ENCODE results near the gene SHISA4.
A peak's percentile ranks its signal among the peaks of the same experiment; 100 is the strongest.

DNA sequence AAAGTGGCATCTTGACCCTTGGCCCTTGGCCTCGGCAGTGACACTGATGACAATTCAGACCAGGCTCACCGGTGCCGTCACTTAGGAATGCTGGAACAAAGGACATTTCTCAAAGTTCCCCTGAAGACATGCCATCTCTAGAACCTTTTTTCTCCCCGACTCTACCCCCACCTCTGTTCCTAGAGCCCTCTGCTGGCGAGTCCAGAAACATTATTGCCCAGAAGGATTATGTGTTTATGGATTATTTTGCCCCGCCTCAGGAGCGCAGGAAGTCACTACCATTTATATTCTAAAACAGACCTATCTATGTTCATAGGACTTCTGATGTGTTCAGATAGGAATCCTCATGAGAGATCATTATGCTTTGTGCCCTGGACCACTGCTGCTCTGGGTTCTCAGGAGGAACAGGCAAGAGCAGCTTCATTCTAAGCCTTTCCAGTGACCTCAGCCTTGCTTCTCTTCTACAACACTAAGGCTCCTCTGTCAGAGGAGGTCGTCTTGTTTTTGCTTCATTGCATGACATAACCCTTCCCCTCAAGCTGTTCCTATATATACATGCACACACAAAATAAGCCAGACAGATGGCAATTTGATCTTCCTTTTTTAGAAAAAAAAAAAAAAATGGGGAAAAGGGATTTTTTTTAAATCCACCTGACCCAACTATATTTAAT is 12.4 kb upstream of the SHISA4 start:
- TF ChIP-seq, protein P1, sequence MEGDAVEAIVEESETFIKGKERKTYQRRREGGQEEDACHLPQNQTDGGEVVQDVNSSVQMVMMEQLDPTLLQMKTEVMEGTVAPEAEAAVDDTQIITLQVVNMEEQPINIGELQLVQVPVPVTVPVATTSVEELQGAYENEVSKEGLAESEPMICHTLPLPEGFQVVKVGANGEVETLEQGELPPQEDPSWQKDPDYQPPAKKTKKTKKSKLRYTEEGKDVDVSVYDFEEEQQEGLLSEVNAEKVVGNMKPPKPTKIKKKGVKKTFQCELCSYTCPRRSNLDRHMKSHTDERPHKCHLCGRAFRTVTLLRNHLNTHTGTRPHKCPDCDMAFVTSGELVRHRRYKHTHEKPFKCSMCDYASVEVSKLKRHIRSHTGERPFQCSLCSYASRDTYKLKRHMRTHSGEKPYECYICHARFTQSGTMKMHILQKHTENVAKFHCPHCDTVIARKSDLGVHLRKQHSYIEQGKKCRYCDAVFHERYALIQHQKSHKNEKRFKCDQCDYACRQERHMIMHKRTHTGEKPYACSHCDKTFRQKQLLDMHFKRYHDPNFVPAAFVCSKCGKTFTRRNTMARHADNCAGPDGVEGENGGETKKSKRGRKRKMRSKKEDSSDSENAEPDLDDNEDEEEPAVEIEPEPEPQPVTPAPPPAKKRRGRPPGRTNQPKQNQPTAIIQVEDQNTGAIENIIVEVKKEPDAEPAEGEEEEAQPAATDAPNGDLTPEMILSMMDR (IDR thresholded peaks at IDR 0.05), result peak; percentile 37
- TF ChIP-seq EZH2 (IDR thresholded peaks at IDR 0.05) (no peak), EZH2phosphoT487 (IDR thresholded peaks at IDR 0.05) (no peak)

Measured in neural progenitor cell (in vitro differentiated cells).